ENCODE data around the gene CMBL. TPM values are rescaled to one million over a fixed set of nuclear protein-coding genes. Genes with fewer than 3 reads are reported as not detected.

CMBL gene
- total and polyA plus RNA-seq, 2 donors (not counting 1 experiment from before 2014, with no cell fraction given) = not detected

DNA sequence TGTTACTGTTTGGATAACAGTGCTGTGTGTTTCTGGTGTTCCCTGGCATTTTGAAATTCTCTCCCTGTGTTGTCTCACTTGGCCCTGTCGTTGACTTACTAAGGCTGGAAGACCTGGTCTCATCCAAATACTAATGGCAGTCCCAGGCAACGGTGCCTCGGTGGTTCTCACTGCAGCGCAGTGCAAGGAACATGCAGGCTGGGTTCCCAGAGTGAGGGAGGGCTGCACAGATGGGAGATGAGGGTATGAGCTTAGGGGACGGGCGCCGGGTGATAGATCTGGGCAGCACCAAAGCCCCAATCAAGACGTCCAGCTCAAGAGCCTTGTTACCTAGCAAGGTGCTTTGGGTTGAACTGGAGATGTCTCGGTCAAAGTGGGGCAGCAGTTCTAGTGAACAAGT lies 46.6 kb downstream of the CMBL start:
- H3K4me2 ChIP-seq (replicated peaks; ENCODE audit: low read depth, low read length, poor library complexity, severe bottlenecking) = no peak overlapping the region
- ChIA-PET CTCF (interaction anchor here (1.2 kb wide), 1 partner anchor 23 kb away, joined by 3 read pairs; no protein-coding TSS in a partner anchor), POLR2A (no interaction called here)
- H3K9ac ChIP-seq (ENCODE audit: low read length) = no peak overlapping the region
- intact Hi-C loops (cut with micrococcal nuclease) = no loop called here
- no peaks in the 10 kb centered on the region for H3K79me2 ChIP-seq (ENCODE audit: control insufficient read depth, insufficient read depth, low read length)
- no peak for DNase-seq
- no peak overlapping the region for H3K27ac ChIP-seq (ENCODE audit: low read length in 2 of 2)
- H3K36me3 ChIP-seq (replicated peaks in 1 of 2; ENCODE audit: control extremely low read depth in 1 of 2, control insufficient read depth in 1 of 2, extremely low read depth in 1 of 2, insufficient read depth in 2 of 2, low read length in 1 of 2) = peaks cover 14 to 86% of the 10 kb centered on the region in 2 experiments
- H3K9me3 ChIP-seq (ENCODE audit: control extremely low read depth in 1 of 3, control insufficient read depth in 2 of 3, insufficient read depth in 1 of 3, low read length in 2 of 3) = no peaks in the 10 kb centered on the region
- no peaks in the 10 kb centered on the region for H3K27me3 Mint-ChIP-seq
- no peak overlapping the region for H2AFZ ChIP-seq (ENCODE audit: insufficient read depth, low read depth, low read length, poor library complexity, severe bottlenecking)
- no peaks in the 10 kb centered on the region for H3K9me3 Mint-ChIP-seq (ENCODE audit: insufficient read depth)
- H3K4me3 Mint-ChIP-seq = no peak overlapping the region
- ATAC-seq (ENCODE audit: low read depth) = no peak
- no peaks in the 10 kb centered on the region for H3K4me1 Mint-ChIP-seq
- H3K27ac Mint-ChIP-seq = no peak overlapping the region
- 86% methylated on average over 9 of the region's 9 CpGs for WGBS (ENCODE audit: insufficient coverage)
- peaks cover 35% of the 10 kb centered on the region for H4K20me1 ChIP-seq (ENCODE audit: control insufficient read depth, insufficient read depth, low read length, poor library complexity, severe bottlenecking)
- H3K4me3 ChIP-seq (ENCODE audit: control extremely low read depth in 1 of 5, extremely low read depth in 1 of 5, insufficient read depth in 1 of 5, low read depth in 2 of 5, low read length in 4 of 5) = no peak overlapping the region
- H3K4me1 ChIP-seq (ENCODE audit: control insufficient read depth in 2 of 2, insufficient read depth in 2 of 2, low read length in 2 of 2) = no peaks in the 10 kb centered on the region
- no peak for TF ChIP-seq EZH2 (IDR thresholded peaks at IDR 0.05; ENCODE audit: borderline replicate concordance, insufficient read depth, low read depth, low read length, poor library complexity, severe bottlenecking)
- TF ChIP-seq, protein P1, sequence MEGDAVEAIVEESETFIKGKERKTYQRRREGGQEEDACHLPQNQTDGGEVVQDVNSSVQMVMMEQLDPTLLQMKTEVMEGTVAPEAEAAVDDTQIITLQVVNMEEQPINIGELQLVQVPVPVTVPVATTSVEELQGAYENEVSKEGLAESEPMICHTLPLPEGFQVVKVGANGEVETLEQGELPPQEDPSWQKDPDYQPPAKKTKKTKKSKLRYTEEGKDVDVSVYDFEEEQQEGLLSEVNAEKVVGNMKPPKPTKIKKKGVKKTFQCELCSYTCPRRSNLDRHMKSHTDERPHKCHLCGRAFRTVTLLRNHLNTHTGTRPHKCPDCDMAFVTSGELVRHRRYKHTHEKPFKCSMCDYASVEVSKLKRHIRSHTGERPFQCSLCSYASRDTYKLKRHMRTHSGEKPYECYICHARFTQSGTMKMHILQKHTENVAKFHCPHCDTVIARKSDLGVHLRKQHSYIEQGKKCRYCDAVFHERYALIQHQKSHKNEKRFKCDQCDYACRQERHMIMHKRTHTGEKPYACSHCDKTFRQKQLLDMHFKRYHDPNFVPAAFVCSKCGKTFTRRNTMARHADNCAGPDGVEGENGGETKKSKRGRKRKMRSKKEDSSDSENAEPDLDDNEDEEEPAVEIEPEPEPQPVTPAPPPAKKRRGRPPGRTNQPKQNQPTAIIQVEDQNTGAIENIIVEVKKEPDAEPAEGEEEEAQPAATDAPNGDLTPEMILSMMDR (IDR thresholded peaks at IDR 0.05) = no peak
- no peaks in the 10 kb centered on the region for H3K27me3 ChIP-seq (replicated peaks in 1 of 4; ENCODE audit: control extremely low read depth in 1 of 4, control insufficient read depth in 3 of 4, insufficient read depth in 4 of 4, low read length in 3 of 4)

DNA sequence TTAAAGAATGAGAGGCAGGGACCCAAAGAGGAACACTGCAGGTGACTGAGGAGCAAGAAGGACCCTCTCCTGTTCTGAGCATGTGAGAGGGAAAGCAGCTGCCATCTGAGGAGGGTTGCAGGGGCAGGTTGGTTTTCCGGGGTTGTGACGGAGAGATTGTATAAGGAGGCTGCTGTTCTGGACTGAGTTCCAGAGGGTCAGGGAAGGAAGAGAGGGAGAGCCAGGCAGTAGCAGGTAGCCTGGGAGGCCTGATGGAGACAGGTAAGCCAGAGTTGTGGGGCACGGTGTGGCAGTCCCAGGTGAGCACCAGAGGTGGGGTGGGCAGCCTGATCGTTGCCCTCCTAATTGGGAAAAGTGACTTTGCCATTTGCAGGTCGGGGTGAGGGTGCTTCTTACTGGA lies 47.8 kb downstream of the CMBL start:
- Mint-ChIP-seq H3K27ac (no peak overlapping the region), H3K4me3 (no peak overlapping the region), H3K4me1 (no peaks in the 10 kb centered on the region), H3K27me3 (no peaks in the 10 kb centered on the region), H3K9me3 (ENCODE audit: insufficient read depth) (no peaks in the 10 kb centered on the region)
- H3K9me3 ChIP-seq (ENCODE audit: control extremely low read depth in 1 of 3, control insufficient read depth in 2 of 3, insufficient read depth in 1 of 3, low read length in 2 of 3) = no peaks in the 10 kb centered on the region
- no peak overlapping the region for H3K4me2 ChIP-seq (replicated peaks; ENCODE audit: low read depth, low read length, poor library complexity, severe bottlenecking)
- H3K9ac ChIP-seq (ENCODE audit: low read length) = no peak overlapping the region
- H3K4me3 ChIP-seq (ENCODE audit: control extremely low read depth in 1 of 5, extremely low read depth in 1 of 5, insufficient read depth in 1 of 5, low read depth in 2 of 5, low read length in 4 of 5) = no peak overlapping the region
- DNase-seq (no peak), ATAC-seq (ENCODE audit: low read depth) (no peak)
- TF ChIP-seq EZH2 (IDR thresholded peaks at IDR 0.05; ENCODE audit: borderline replicate concordance, insufficient read depth, low read depth, low read length, poor library complexity, severe bottlenecking) = no peak
- peaks cover 18 to 94% of the 10 kb centered on the region in 2 experiments for H3K36me3 ChIP-seq (replicated peaks in 1 of 2; ENCODE audit: control extremely low read depth in 1 of 2, control insufficient read depth in 1 of 2, extremely low read depth in 1 of 2, insufficient read depth in 2 of 2, low read length in 1 of 2)
- intact Hi-C loops (cut with micrococcal nuclease) = no loop called here
- H3K4me1 ChIP-seq (ENCODE audit: control insufficient read depth in 2 of 2, insufficient read depth in 2 of 2, low read length in 2 of 2) = no peaks in the 10 kb centered on the region
- H2AFZ ChIP-seq (ENCODE audit: insufficient read depth, low read depth, low read length, poor library complexity, severe bottlenecking) = no peak overlapping the region
- peaks cover 46% of the 10 kb centered on the region for H4K20me1 ChIP-seq (ENCODE audit: control insufficient read depth, insufficient read depth, low read length, poor library complexity, severe bottlenecking)
- peaks cover 5% of the 10 kb centered on the region for H3K79me2 ChIP-seq (ENCODE audit: control insufficient read depth, insufficient read depth, low read length)
- 96% methylated on average over 5 of the region's 5 CpGs for WGBS (ENCODE audit: insufficient coverage)
- H3K27ac ChIP-seq (ENCODE audit: low read length in 2 of 2) = no peak overlapping the region
- no peaks in the 10 kb centered on the region for H3K27me3 ChIP-seq (replicated peaks in 1 of 4; ENCODE audit: control extremely low read depth in 1 of 4, control insufficient read depth in 3 of 4, insufficient read depth in 4 of 4, low read length in 3 of 4)
- POLR2A ChIA-PET = no interaction called here
- CTCF ChIA-PET = no interaction called here

Data from B cell (primary cell).